Right hindlimb (tissue), 1 donor: ENCODE measurements around the gene KCTD6.

Experiments
- DNase-seq: peaks from one replicate; pipeline ENCODE4 v3.0.0-alpha.2; 2018

KCTD6 gene

GRCh38 chr3:58487140-58487886, 4.6 kb upstream of the KCTD6 start:
- no peak for DNase-seq

- no peak for DNase-seq
Measured at GRCh38 chr3:58488967-58489366, 2.9 kb upstream of the KCTD6 start.

- DNase-seq, result no peak
Measured at GRCh38 chr3:58490860-58491501, 915 bp upstream of the KCTD6 start.

- DNase-seq, result peak; percentile 36
Measured at GRCh38 chr3:58492494-58492905, 604 bp downstream of the KCTD6 start.

- DNase-seq, result no peak
Measured at GRCh38 chr3:58494107-58494506, 2.2 kb downstream of the KCTD6 start.

GRCh38 chr3:58495101-58495500, 3.2 kb downstream of the KCTD6 start:
- DNase-seq, result no peak

- no peak for DNase-seq
Measured at GRCh38 chr3:58496206-58496857, 4.4 kb downstream of the KCTD6 start.

GRCh38 chr3:58497097-58497496, 5.2 kb downstream of the KCTD6 start:
- no peak for DNase-seq

GRCh38 chr3:58502872-58503271, 11.0 kb downstream of the KCTD6 start:
- no peak for DNase-seq

- DNase-seq, result no peak
Measured at GRCh38 chr3:58507356-58508078, 15.6 kb downstream of the KCTD6 start.

- no peak for DNase-seq
Measured at GRCh38 chr3:58508437-58508836, 16.5 kb downstream of the KCTD6 start.

- no peak for DNase-seq
Measured at GRCh38 chr3:58514405-58514804, 22.5 kb downstream of the KCTD6 start.

GRCh38 chr3:58518291-58518789, 26.4 kb downstream of the KCTD6 start:
- DNase-seq, result no peak

- DNase-seq, result no peak
Measured at GRCh38 chr3:58519668-58520402, 27.9 kb downstream of the KCTD6 start.

GRCh38 chr3:58520403-58521335, 28.8 kb downstream of the KCTD6 start:
- DNase-seq, result no peak

GRCh38 chr3:58521336-58521670, 29.4 kb downstream of the KCTD6 start:
- DNase-seq, result no peak

GRCh38 chr3:58521917-58522631, 30.2 kb downstream of the KCTD6 start:
- no peak for DNase-seq

- no peak for DNase-seq
Measured at GRCh38 chr3:58522759-58523425, 31.0 kb downstream of the KCTD6 start.

- DNase-seq, result no peak
Measured at GRCh38 chr3:58524326-58524888, 32.5 kb downstream of the KCTD6 start.

GRCh38 chr3:58526515-58526957, 34.6 kb downstream of the KCTD6 start:
- no peak for DNase-seq
